B cell (primary cell): Measurements from ENCODE around the gene CD247. TPM values are rescaled to one million over a fixed set of nuclear protein-coding genes. Genes with fewer than 3 reads are reported as not detected.

Experiments
- ATAC-seq: fragments of 200-7000 bp; cut with Tn5 transposase; one replicate; pipeline ENCODE4 v1.10.0; 2021; ENCODE audit warnings: low read depth, mild to moderate bottlenecking, moderate number of reproducible peaks, moderate library complexity
- CTCF ChIA-PET: fragments of 350-600 bp; sonication (Branson Sonifier 250); formaldehyde crosslinking; loops from one replicate; lab custom pipeline; 2021; ENCODE audit warnings: antibody characterized with exemption, inconsistent platforms; lab: Charles Lee
- POLR2A ChIA-PET: fragments of 350-600 bp; sonication (Branson Sonifier 250); formaldehyde crosslinking; loops from one replicate; lab custom pipeline; 2021; ENCODE audit warnings: antibody characterized with exemption; lab: Charles Lee
- DNase-seq: peaks from one replicate; pipeline ENCODE4 v3.0.0; 2013
- H2AFZ ChIP-seq: 2 replicates; pipeline ENCODE4 v1.6.1; 2012; ENCODE audit warnings: mild to moderate bottlenecking, low read depth, low read length; ENCODE audit not compliant: insufficient read depth, poor library complexity, severe bottlenecking
- H3K27ac ChIP-seq, 2 donors: 1 replicate in 1 of 2; 2 replicates in 1 of 2; pipeline ENCODE4 v1.5.1; 2012 to 2013; ENCODE audit warnings: low read length in 2 of 2, mild to moderate bottlenecking in 2 of 2, moderate library complexity in 1 of 2
- H3K27me3 ChIP-seq, 4 experiments: fragments of 200-600 bp in 1 of 4; sonication (generic) in 1 of 4; replicated peaks in 1 of 4; 1 replicate in 2 of 4; 2 replicates in 2 of 4; pipeline versions ENCODE4 v1.6.1 to v1.7.0; 2013 to 2016; ENCODE audit warnings: low read length in 3 of 4, mild to moderate bottlenecking in 2 of 4, mixed read lengths in 1 of 4, moderate library complexity in 1 of 4; ENCODE audit not compliant: insufficient read depth in 4 of 4, control insufficient read depth in 3 of 4; ENCODE audit errors: control extremely low read depth in 1 of 4
- H3K36me3 ChIP-seq, 2 experiments: replicated peaks in 1 of 2; 1 replicate in 1 of 2; 2 replicates in 1 of 2; pipeline versions ENCODE4 v1.6.1 to v1.7.1; 2013; ENCODE audit warnings: low read length in 1 of 2; ENCODE audit not compliant: insufficient read depth in 2 of 2, control insufficient read depth in 1 of 2; ENCODE audit errors: control extremely low read depth in 1 of 2, extremely low read depth in 1 of 2
- H3K4me1 ChIP-seq, 2 donors: fragments of 200-600 bp in 1 of 2; sonication (generic) in 1 of 2; 1 replicate in 1 of 2; 2 replicates in 1 of 2; pipeline versions ENCODE4 v1.5.1 to v1.6.1; 2013 to 2017; ENCODE audit warnings: low read length in 2 of 2; ENCODE audit not compliant: control insufficient read depth in 2 of 2, insufficient read depth in 2 of 2
- H3K4me2 ChIP-seq: replicated peaks from 2 replicates; pipeline ENCODE3; 2012; ENCODE audit warnings: mild to moderate bottlenecking, low read depth, low read length; ENCODE audit not compliant: poor library complexity, severe bottlenecking
- H3K4me3 ChIP-seq, 5 experiments: fragments of 200-600 bp in 1 of 5; sonication (generic) in 1 of 5; 1 replicate in 3 of 5; 2 replicates in 2 of 5; pipeline versions ENCODE4 v1.5.1 to v1.7.0; 2011 to 2016; ENCODE audit warnings: low read length in 4 of 5, mild to moderate bottlenecking in 4 of 5, low read depth in 2 of 5, control low read depth in 1 of 5, moderate library complexity in 1 of 5; ENCODE audit not compliant: insufficient read depth in 1 of 5; ENCODE audit errors: control extremely low read depth in 1 of 5, extremely low read depth in 1 of 5
- H3K79me2 ChIP-seq: fragments of 200-600 bp; sonication (generic); one replicate; pipeline ENCODE4 v1.6.0; 2016; ENCODE audit warnings: low read length; ENCODE audit not compliant: control insufficient read depth, insufficient read depth
- H3K9ac ChIP-seq: fragments of 200-600 bp; sonication (generic); 2 replicates; pipeline ENCODE4 v1.6.1; 2017; ENCODE audit warnings: mild to moderate bottlenecking, low read length, moderate library complexity
- H3K9me3 ChIP-seq, 3 donors: one replicate each; pipeline versions ENCODE4 v1.6.1 to v1.7.1; 2013; ENCODE audit warnings: low read length in 2 of 3; ENCODE audit not compliant: control insufficient read depth in 2 of 3, insufficient read depth in 1 of 3; ENCODE audit errors: control extremely low read depth in 1 of 3
- H4K20me1 ChIP-seq: 2 replicates; pipeline ENCODE4 v1.6.0; 2012; ENCODE audit warnings: mild to moderate bottlenecking, low read length; ENCODE audit not compliant: insufficient read depth, control insufficient read depth, poor library complexity, severe bottlenecking
- H3K27ac Mint-ChIP-seq: one replicate; pipeline ENCODE4 v1.8.0; 2021; ENCODE audit warnings: mixed read lengths
- H3K27me3 Mint-ChIP-seq: one replicate; pipeline ENCODE4 v1.8.0; 2021; ENCODE audit warnings: mixed read lengths
- H3K4me1 Mint-ChIP-seq: one replicate; pipeline ENCODE4 v1.8.0; 2021; ENCODE audit warnings: mixed read lengths
- H3K4me3 Mint-ChIP-seq: one replicate; pipeline ENCODE4 v1.8.0; 2021; ENCODE audit warnings: mixed read lengths
- H3K9me3 Mint-ChIP-seq: one replicate; pipeline ENCODE4 v1.8.0; 2022; ENCODE audit warnings: mixed read lengths; ENCODE audit not compliant: insufficient read depth
- CTCF ChIP-seq: fragments of 200-600 bp; IDR thresholded peaks from one replicate; pipeline ENCODE4 v1.8.0; 2022; ENCODE audit warnings: antibody characterized with exemption, mild to moderate bottlenecking
- EZH2 ChIP-seq: IDR thresholded peaks from 2 replicates; pipeline ENCODE4 v1.6.1; 2012; ENCODE audit warnings: borderline replicate concordance, low read depth, mild to moderate bottlenecking, moderate library complexity, low read length; ENCODE audit not compliant: insufficient read depth, poor library complexity, severe bottlenecking
- WGBS: methylation state at CpG from one replicate; pipeline ENCODE4 v1.1.5; 2013; ENCODE audit warnings: missing lambda C conversion rate; ENCODE audit not compliant: insufficient coverage; 5-methylcytosine and 5-hydroxymethylcytosine counted together
- intact Hi-C: fragments of 100-400 bp; cut with micrococcal nuclease; formaldehyde crosslinking; loops from one replicate; pipeline ENCODE4 v1.10.0; 2022
- polyA plus RNA-seq: library from polyadenylated mRNA; depleted of rRNA; stranded (reverse); fragments of >200 nt; gene quantifications from 2 replicates; pipeline ENCODE4 v1.2.3, GENCODE V29; 2012
- total RNA-seq, 2 donors: library from RNA; stranded (reverse); fragments of 120-200 nt in 1 of 2; gene quantifications; 1 replicate in 1 of 2; 2 replicates in 1 of 2; pipeline versions ENCODE4 v1.2.3 to v1.2.4, GENCODE V29; 2013 to 2022

Gene CD247
- total and polyA plus RNA-seq, 2 donors (not counting 1 experiment from before 2014, with no cell fraction given) = 2.5 to 10.8 TPM

DNA sequence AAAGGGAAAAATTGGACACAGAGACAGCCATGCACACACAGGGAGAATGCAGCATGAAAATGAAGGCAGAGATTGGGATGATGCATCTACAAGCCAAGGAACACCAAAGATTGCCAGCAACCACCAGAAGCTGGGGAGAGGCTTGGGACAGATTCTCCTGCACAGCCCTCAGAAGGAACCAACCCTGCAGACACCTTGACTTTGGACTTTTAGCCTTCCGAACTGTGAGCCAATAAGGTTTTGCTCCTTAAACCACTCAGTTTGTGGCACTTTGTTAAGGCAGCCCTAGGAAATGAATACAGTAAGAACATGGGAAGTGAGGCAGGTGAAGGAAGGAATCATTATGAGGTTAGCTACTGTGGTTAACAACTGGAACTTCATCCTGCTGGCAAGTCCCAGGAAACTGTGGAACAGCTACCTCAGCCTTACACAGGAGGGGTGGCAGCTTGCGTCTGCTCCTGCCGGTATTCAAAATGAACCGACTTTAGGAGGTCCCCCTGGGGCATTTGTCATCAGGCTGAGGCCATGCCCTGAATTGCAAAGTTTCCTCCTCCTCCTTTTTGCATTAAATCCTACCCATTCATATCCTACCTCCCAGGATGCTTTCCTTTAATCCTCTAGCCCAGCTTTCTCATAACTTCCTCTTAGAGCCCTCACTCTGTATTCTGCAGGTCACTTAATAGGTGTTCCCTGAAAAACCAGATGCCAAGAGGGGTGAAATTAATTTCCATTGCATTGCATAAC, 15.4 kb downstream of the CD247 start:
- no peak overlapping the region for H2AFZ ChIP-seq
- TF ChIP-seq EZH2 = no peak
- no peak overlapping the region for H3K4me3 ChIP-seq
- H3K27me3 ChIP-seq = peaks cover 0 to 47% (median 32%) of the 10 kb centered on the region in 4 experiments
- H4K20me1 ChIP-seq = no peaks in the 10 kb centered on the region
- H3K27me3 Mint-ChIP-seq = peaks cover 62% of the 10 kb centered on the region
- DNase-seq = no peak
- H3K4me3 Mint-ChIP-seq = no peak overlapping the region
- H3K4me1 ChIP-seq = peaks cover 39% of the 10 kb centered on the region in 2 donors
- WGBS = 68% methylated on average over 4 of the region's 4 CpGs
- H3K9me3 ChIP-seq = peaks cover 0 to 5% (median 0%) of the 10 kb centered on the region in 3 donors
- no peak overlapping the region for H3K27ac Mint-ChIP-seq
- peaks cover 38% of the 10 kb centered on the region for H3K4me1 Mint-ChIP-seq
- H3K79me2 ChIP-seq = no peaks in the 10 kb centered on the region
- H3K4me2 ChIP-seq = no peak overlapping the region
- intact Hi-C loops = no loop called here
- no peak for ATAC-seq
- no peak overlapping the region for H3K9ac ChIP-seq
- ChIA-PET CTCF (interaction anchor here (0.5 to 4.3 kb wide), 2 partner anchors 31 to 52 kb away, joined by 3 to 25 read pairs; no protein-coding TSS in a partner anchor), POLR2A (interaction anchor here (1.0 kb wide), 1 partner anchor 47 kb away, joined by 6 read pairs; no protein-coding TSS in a partner anchor)
- H3K36me3 ChIP-seq = no peaks in the 10 kb centered on the region
- H3K9me3 Mint-ChIP-seq = no peaks in the 10 kb centered on the region
- no peak overlapping the region for H3K27ac ChIP-seq

GRCh38 chr1:167502192-167502551, 16.2 kb downstream of the CD247 start:
- Histone ChIP-seq H3K27me3 (peaks cover 0 to 47% (median 38%) of the 10 kb centered on the region in 4 experiments), H3K79me2 (no peaks in the 10 kb centered on the region), H2AFZ (no peak overlapping the region), H3K4me3 (no peak overlapping the region), H3K36me3 (no peaks in the 10 kb centered on the region), H4K20me1 (no peaks in the 10 kb centered on the region), H3K4me2 (no peak overlapping the region), H3K4me1 (peaks cover 39% of the 10 kb centered on the region in 2 donors), H3K9me3 (peaks cover 0 to 5% (median 0%) of the 10 kb centered on the region in 3 donors), H3K27ac (no peak overlapping the region), H3K9ac (no peak overlapping the region)
- intact Hi-C loops = no loop called here
- Mint-ChIP-seq H3K4me3 (no peak overlapping the region), H3K4me1 (peaks cover 39% of the 10 kb centered on the region), H3K27me3 (peaks cover 65% of the 10 kb centered on the region), H3K9me3 (no peaks in the 10 kb centered on the region), H3K27ac (no peak overlapping the region)
- POLR2A ChIA-PET = interaction anchor here (1.0 kb wide), 1 partner anchor 47 kb away, joined by 6 read pairs; no protein-coding TSS in a partner anchor
- TF ChIP-seq CTCF (no peak), EZH2 (no peak)
- WGBS = no CpG with 5 or more reads among the region's 5 CpGs
- ATAC-seq = no peak
- no peak for DNase-seq
- CTCF ChIA-PET = interaction anchor here (0.5 to 4.3 kb wide), 3 partner anchors 16 to 52 kb away, joined by 3 to 25 read pairs (median 4); no protein-coding TSS in a partner anchor
